Panc1 (cell line): Measurements from ENCODE around the gene SLC12A5. TPM values are rescaled to one million over a fixed set of nuclear protein-coding genes. Genes with fewer than 3 reads are reported as not detected.

Experiments
- ATAC-seq: fragments of 200-7000 bp; cut with Tn5 transposase; 2 replicates; pipeline ENCODE4 v1.9.1; 2020; ENCODE audit warnings: mild to moderate bottlenecking, moderate library complexity
- BruUV-seq: library from RNA; stranded (reverse); fragments of 400-500 nt; replicated peaks from 2 replicates; lab custom pipeline; 2021; lab: Mats Ljungman, UMichigan
- CTCF ChIA-PET: fragments of 300-600 bp; sonication (Branson Sonifier 250); formaldehyde crosslinking; loops from one replicate; lab custom pipeline; 2022; ENCODE audit warnings: antibody characterized with exemption; lab: Charles Lee
- POLR2A ChIA-PET: fragments of 300-600 bp; sonication (Branson Sonifier 250); formaldehyde crosslinking; loops from one replicate; lab custom pipeline; 2022; ENCODE audit warnings: antibody characterized with exemption; lab: Charles Lee
- DNase-seq: peaks from one replicate; pipeline ENCODE4 v3.0.0-alpha.2; 2010; ENCODE audit warnings: low read depth, low spot score
- H3K27ac ChIP-seq: 2 replicates; pipeline ENCODE4 v1.5.1; 2011; ENCODE audit warnings: mild to moderate bottlenecking, low read length, inconsistent platforms
- H3K27me3 ChIP-seq: fragments of 200-500 bp; sonication (Bioruptor generic); 2 replicates; pipeline ENCODE4 v1.6.0; 2014; ENCODE audit warnings: low read length, inconsistent platforms; ENCODE audit not compliant: control insufficient read depth, insufficient read depth
- H3K36me3 ChIP-seq: fragments of 200-500 bp; sonication (Bioruptor generic); 2 replicates; pipeline ENCODE4 v1.5.1; 2014; ENCODE audit warnings: inconsistent platforms, mild to moderate bottlenecking, low read length, moderate library complexity; ENCODE audit not compliant: control insufficient read depth, insufficient read depth
- H3K4me1 ChIP-seq: 2 replicates; pipeline ENCODE4 v1.5.1; 2011; ENCODE audit warnings: inconsistent platforms, mild to moderate bottlenecking, low read length, moderate library complexity; ENCODE audit not compliant: control insufficient read depth, insufficient read depth
- H3K4me3 ChIP-seq, 2 experiments: 2 replicates each; pipeline ENCODE4 v1.5.1; 2011 to 2012; ENCODE audit warnings: low read depth in 2 of 2, low read length in 2 of 2, mild to moderate bottlenecking in 2 of 2, inconsistent platforms in 1 of 2, moderate library complexity in 1 of 2
- H3K9me3 ChIP-seq: fragments of 200-500 bp; sonication (Bioruptor generic); 2 replicates; pipeline ENCODE4 v1.5.1; 2014; ENCODE audit warnings: low read depth, mild to moderate bottlenecking, inconsistent platforms, low read length, moderate library complexity; ENCODE audit not compliant: control insufficient read depth, insufficient read depth
- POLR2AphosphoS5 ChIP-seq: IDR thresholded peaks from 2 replicates; pipeline ENCODE4 v1.6.1; 2012; ENCODE audit warnings: mild to moderate bottlenecking, low read depth, low read length, moderate library complexity
- SIN3A ChIP-seq: IDR thresholded peaks from 2 replicates; pipeline ENCODE4 v1.6.1; 2012; ENCODE audit warnings: low read depth, mild to moderate bottlenecking, low read length, moderate library complexity, borderline replicate concordance; ENCODE audit not compliant: insufficient read depth
- TCF7L2 ChIP-seq: IDR thresholded peaks from 2 replicates; pipeline ENCODE4 v1.6.1; 2011; ENCODE audit warnings: mild to moderate bottlenecking, low read depth, low read length, inconsistent platforms
- in situ Hi-C: cut with HindIII; loops from 2 replicates; pipeline ENCODE4 v1.10.0; 2016; ENCODE audit warnings: low sequenced_read_pairs, low pct_unique_long_range_greater_than_20kb
- intact Hi-C: fragments of 100-400 bp; cut with micrococcal nuclease; formaldehyde crosslinking; loops from one replicate; pipeline ENCODE4 v1.10.0; 2022; ENCODE audit not compliant: unreplicated experiment
- total RNA-seq: library from RNA; stranded (reverse); gene quantifications from one replicate; pipeline ENCODE4 v1.2.1, GENCODE V29; 2021; ENCODE audit not compliant: unreplicated experiment
- TF ChIP-seq, protein P1 (sequence below), 2 experiments: IDR thresholded peaks; 2 replicates each; pipeline ENCODE4 v1.6.1; 2011 to 2012; ENCODE audit warnings: low read depth in 2 of 2, control low read depth in 1 of 2, low read length in 1 of 2, mild to moderate bottlenecking in 1 of 2, moderate library complexity in 1 of 2; ENCODE audit not compliant: insufficient read depth in 1 of 2
- TF ChIP-seq, protein P2 (sequence below): fragments of 450-650 bp; IDR thresholded peaks from 2 replicates; pipeline ENCODE4 v1.5.1; 2017; ENCODE audit warnings: mild to moderate bottlenecking

Gene SLC12A5
- total RNA-seq, 1 experiment from 2014 or later: 11.8 TPM

DNA sequence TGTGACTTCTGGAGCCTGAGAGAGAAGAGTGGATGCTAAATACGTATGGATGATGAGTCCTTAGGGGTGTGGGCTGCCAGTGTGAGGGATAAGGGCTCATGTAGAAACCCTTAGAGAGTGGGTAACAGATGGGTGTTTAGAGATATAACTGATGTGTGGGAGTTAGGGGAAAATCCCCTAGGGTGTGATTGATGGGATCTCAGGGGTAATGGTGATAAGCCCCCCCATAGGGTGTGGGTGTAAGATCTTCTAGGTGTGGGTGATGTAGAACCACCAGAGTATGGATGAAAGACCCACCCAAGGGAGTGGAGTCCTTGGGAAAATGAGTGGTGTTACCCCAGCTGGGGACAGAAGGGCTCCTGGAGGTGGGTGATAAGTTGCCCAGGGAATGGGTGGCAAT lies 26.3 kb downstream of the SLC12A5 start:
- DNase-seq: no peak
- intact Hi-C loops: no loop called here
- TF ChIP-seq POLR2AphosphoS5 (no peak), TCF7L2 (no peak), SIN3A (no peak)
- TF ChIP-seq, protein P1, sequence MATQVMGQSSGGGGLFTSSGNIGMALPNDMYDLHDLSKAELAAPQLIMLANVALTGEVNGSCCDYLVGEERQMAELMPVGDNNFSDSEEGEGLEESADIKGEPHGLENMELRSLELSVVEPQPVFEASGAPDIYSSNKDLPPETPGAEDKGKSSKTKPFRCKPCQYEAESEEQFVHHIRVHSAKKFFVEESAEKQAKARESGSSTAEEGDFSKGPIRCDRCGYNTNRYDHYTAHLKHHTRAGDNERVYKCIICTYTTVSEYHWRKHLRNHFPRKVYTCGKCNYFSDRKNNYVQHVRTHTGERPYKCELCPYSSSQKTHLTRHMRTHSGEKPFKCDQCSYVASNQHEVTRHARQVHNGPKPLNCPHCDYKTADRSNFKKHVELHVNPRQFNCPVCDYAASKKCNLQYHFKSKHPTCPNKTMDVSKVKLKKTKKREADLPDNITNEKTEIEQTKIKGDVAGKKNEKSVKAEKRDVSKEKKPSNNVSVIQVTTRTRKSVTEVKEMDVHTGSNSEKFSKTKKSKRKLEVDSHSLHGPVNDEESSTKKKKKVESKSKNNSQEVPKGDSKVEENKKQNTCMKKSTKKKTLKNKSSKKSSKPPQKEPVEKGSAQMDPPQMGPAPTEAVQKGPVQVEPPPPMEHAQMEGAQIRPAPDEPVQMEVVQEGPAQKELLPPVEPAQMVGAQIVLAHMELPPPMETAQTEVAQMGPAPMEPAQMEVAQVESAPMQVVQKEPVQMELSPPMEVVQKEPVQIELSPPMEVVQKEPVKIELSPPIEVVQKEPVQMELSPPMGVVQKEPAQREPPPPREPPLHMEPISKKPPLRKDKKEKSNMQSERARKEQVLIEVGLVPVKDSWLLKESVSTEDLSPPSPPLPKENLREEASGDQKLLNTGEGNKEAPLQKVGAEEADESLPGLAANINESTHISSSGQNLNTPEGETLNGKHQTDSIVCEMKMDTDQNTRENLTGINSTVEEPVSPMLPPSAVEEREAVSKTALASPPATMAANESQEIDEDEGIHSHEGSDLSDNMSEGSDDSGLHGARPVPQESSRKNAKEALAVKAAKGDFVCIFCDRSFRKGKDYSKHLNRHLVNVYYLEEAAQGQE (IDR thresholded peaks at IDR 0.05; ENCODE audit: insufficient read depth in 1 of 2, low read depth in 2 of 2, low read length in 1 of 2): no peak
- TF ChIP-seq, protein P2, sequence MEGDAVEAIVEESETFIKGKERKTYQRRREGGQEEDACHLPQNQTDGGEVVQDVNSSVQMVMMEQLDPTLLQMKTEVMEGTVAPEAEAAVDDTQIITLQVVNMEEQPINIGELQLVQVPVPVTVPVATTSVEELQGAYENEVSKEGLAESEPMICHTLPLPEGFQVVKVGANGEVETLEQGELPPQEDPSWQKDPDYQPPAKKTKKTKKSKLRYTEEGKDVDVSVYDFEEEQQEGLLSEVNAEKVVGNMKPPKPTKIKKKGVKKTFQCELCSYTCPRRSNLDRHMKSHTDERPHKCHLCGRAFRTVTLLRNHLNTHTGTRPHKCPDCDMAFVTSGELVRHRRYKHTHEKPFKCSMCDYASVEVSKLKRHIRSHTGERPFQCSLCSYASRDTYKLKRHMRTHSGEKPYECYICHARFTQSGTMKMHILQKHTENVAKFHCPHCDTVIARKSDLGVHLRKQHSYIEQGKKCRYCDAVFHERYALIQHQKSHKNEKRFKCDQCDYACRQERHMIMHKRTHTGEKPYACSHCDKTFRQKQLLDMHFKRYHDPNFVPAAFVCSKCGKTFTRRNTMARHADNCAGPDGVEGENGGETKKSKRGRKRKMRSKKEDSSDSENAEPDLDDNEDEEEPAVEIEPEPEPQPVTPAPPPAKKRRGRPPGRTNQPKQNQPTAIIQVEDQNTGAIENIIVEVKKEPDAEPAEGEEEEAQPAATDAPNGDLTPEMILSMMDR: no peak
- BruUV-seq: no TSS peak
- no peak overlapping the region for H3K27ac ChIP-seq
- no peaks in the 10 kb centered on the region; the same call in 1 of the 2 replicates for H3K27me3 ChIP-seq
- ATAC-seq: no peak
- no peaks in the 10 kb centered on the region for H3K4me1 ChIP-seq
- no peaks in the 10 kb centered on the region for H3K9me3 ChIP-seq
- ChIA-PET CTCF (no interaction called here), POLR2A (no interaction called here)
- no peaks in the 10 kb centered on the region for H3K36me3 ChIP-seq
- H3K4me3 ChIP-seq: no peak overlapping the region
- in situ Hi-C loops: no loop called here

DNA sequence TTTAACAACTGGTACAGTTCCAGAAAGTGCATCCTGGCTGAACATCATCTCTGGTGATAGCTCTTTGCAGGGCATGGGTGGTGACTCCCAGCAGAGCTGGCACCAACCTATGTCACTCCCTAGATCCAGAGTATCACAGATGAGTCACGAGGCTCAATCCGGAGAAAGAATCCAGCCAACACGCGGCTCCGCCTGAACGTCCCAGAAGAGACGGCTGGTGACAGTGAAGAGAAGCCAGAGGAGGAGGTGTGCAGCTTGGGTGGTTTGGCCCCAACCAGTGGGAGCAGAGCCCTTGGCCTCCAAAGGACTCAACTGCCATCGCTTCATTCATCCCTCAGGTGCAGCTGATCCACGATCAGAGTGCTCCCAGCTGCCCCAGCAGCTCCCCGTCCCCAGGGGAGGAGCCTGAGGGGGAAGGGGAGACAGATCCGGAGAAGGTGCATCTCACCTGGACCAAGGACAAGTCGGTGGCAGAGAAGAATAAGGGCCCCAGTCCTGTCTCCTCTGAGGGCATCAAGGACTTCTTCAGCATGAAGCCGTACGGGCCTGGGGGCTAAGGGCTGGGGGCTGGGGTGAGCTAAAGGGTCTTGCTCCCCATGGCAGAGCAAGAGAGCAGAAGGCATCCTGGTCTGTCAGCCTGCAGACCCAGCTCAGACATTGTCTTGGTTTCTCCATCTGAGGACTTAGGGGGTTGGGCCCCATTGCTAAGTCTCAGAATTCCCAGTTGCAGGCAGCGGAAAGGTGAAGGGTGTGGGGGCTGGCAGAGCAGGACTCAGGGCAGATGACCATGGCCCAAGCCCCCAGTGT lies 27.2 kb downstream of the SLC12A5 start:
- BruUV-seq: no TSS peak
- CTCF ChIA-PET: no interaction called here

More for the DNA sequence above, 27.2 kb downstream of the SLC12A5 start:
- Histone ChIP-seq H3K4me3 (no peak overlapping the region), H3K4me1 (no peaks in the 10 kb centered on the region), H3K9me3 (no peaks in the 10 kb centered on the region), H3K36me3 (no peaks in the 10 kb centered on the region), H3K27ac (no peak overlapping the region), H3K27me3 (no peaks in the 10 kb centered on the region; the same call in 1 of the 2 replicates)
- intact Hi-C loops: no loop called here
- POLR2A ChIA-PET: no interaction called here
- DNase-seq (no peak), ATAC-seq (no peak)
- in situ Hi-C loops: no loop called here
- no peak for TF ChIP-seq TCF7L2
- TF ChIP-seq, protein P2: no peak
- TF ChIP-seq POLR2AphosphoS5: no peak
- TF ChIP-seq SIN3A: no peak
- TF ChIP-seq, protein P1 (IDR thresholded peaks at IDR 0.05; ENCODE audit: insufficient read depth in 1 of 2, low read depth in 2 of 2, low read length in 1 of 2): no peak
